Hepatocyte (in vitro differentiated cells): ENCODE measurements around the gene KCNQ2.

Experiments
- EZH2 ChIP-seq: fragments of 200-600 bp; sonication (generic); IDR thresholded peaks from 2 replicates; pipeline ENCODE4 v1.6.1; 2016; ENCODE audit warnings: antibody characterized with exemption, mild to moderate bottlenecking, borderline replicate concordance
- EZH2phosphoT487 ChIP-seq: fragments of 200-600 bp; sonication (generic); IDR thresholded peaks from one replicate; pipeline ENCODE4 v1.6.1; 2018; ENCODE audit warnings: antibody characterized with exemption, mild to moderate bottlenecking, low read depth, moderate library complexity; ENCODE audit not compliant: unreplicated experiment, severe bottlenecking
- TF ChIP-seq, protein P1 (sequence below): fragments of 200-600 bp; sonication (generic); IDR thresholded peaks from 2 replicates; pipeline ENCODE4 v1.5.1; 2016; ENCODE audit warnings: antibody characterized with exemption, mild to moderate bottlenecking; ENCODE audit not compliant: poor library complexity

DNA sequence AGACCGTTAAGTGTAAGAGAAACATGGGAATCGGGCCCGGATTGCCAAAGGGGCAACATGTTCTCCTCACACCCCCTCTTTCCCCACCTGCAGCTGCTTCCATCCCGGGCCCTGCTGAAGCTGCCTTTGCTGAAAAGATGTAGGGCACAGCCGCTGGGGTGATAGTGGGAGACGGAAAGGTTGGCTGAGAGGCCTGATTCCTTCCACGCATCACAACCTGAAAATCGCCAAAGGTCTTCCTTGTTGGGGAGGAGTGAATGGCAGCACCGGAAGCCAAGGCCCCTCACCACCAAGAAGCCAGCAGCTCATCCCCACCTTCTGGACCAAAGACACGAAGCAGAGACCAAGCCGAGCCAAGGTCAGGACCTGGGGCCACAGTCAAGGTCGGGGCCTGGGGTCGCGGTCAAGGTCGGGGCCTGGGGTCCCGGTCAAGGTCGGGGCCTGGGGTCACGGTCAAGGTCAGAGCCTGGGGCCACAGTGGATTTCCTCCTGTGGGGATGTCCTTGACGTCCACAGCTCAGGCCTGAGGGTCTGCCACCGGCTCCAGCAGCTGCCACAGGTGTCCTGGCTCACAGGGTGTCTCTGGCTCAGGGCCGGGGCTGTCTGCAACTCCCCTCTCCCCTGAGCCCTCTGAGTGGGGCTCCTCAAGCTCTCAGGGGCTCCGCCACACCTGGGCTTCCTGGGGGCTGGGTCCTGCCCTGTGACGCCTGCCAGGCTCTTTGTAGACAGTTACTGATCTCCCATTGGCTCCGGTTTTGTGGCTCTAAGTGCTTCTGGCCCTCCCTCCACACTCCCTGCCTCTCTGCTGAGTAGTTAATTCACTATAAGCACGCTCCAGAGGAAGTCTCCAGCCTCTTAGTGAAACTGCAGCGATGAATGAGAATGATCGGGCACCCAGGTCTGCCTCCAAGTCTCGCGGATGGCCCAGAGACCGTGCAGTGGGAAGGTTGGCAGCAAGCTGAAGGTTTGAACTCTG, 105.8 kb downstream of the KCNQ2 start:
- TF ChIP-seq, protein P1, sequence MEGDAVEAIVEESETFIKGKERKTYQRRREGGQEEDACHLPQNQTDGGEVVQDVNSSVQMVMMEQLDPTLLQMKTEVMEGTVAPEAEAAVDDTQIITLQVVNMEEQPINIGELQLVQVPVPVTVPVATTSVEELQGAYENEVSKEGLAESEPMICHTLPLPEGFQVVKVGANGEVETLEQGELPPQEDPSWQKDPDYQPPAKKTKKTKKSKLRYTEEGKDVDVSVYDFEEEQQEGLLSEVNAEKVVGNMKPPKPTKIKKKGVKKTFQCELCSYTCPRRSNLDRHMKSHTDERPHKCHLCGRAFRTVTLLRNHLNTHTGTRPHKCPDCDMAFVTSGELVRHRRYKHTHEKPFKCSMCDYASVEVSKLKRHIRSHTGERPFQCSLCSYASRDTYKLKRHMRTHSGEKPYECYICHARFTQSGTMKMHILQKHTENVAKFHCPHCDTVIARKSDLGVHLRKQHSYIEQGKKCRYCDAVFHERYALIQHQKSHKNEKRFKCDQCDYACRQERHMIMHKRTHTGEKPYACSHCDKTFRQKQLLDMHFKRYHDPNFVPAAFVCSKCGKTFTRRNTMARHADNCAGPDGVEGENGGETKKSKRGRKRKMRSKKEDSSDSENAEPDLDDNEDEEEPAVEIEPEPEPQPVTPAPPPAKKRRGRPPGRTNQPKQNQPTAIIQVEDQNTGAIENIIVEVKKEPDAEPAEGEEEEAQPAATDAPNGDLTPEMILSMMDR: no peak
- no peak for TF ChIP-seq EZH2phosphoT487
- no peak for TF ChIP-seq EZH2
